ENCODE data around the gene CTSO.

Gene CTSO

DNA sequence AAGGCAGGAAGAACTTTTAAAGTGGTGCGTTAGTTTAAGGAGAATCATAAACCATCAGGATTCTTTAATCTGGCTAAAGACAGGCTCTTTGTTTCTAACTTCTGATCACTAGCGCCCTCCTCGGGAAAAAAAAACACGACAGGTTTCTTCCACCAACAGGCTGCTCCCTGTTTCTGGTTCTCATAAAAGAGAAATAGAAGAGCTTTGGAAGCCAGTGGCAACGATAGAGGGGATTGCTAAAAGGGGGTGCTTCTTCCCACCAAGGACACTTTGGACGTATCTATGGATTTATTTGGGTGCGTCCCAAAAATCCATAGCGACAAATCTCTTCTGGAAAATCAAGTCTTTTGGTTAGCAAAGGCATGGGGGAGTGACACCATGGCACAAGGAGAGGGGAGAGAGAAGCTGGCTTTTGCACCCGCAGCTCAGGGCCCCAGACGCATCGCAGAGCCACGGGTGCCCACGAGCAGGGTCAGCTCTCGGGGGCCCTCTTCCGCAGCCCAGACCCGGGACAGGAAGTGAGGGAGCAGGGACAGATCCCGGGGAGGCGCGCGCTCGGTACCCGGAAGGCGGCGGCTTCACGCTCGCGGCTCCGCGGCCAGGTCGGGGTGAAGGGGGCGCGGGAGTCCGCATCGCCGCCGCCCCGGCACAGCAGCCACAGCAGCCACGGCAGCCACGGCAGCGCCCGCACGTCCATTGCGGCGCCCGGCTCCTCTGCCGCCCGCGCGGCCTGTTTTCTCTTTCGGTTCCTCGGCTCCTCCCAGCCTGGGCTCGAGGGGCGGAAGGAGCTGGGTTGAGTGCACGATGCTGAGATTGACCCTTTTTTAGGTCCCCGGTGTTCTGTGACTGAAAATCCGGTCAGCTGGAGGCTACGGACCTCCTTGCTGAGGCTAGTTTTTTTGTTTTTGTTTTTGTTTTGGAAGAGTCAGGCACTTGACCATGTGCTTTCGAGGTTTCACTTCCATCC lies at the start of gene CTSO:
TSS of gene CTSO (minus strand) at position 716 of the 967 bp plus-strand sequence. CDS start at position 697, 19 bp downstream.
- DNase-seq (ENCODE audit: low read depth) = peak; percentile 61

GRCh38 chr4:156000491-156000890 lies 46.8 kb upstream of the CTSO start:
- no peak for DNase-seq (ENCODE audit: low read depth)

- no peak for DNase-seq (ENCODE audit: low read depth)
These were observed 46.1 kb upstream of the CTSO start for GRCh38 chr4:155999725-156000124.

- DNase-seq (ENCODE audit: low read depth) = no peak
These were observed 41.4 kb upstream of the CTSO start for GRCh38 chr4:155995069-155995468.

DNA sequence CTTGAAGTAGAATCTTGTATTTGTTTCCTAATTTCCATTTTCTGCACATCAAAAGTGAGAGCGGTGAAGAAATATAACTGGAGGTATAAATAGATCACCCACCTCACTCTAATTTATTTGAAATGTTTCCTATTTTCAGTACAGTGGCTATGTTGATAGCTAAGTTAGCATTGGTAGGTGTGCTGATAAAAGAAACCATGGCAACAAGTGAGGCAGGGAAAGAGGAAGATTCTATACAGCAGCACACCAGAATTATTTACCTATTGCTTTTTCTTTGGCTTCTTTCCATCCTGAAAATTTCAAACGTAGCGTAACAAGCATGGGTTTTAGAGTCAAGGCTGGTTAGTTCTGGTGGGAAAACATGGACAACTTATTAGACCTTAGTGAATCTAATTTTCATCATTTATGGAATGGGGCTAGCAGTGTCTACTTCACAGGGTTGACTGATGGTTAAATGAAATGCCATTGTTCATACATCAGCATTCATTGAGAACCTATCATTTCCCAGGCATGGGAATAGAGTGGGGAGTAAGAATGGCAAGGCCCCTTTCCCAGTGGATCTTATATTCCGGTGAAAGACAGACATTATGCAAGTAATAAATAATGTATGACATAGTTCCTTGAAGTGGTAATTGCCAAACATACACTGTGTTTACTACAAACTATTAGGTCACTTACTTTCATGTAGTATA lies 30.6 kb upstream of the CTSO start:
- no peak for DNase-seq (ENCODE audit: low read depth)

DNA sequence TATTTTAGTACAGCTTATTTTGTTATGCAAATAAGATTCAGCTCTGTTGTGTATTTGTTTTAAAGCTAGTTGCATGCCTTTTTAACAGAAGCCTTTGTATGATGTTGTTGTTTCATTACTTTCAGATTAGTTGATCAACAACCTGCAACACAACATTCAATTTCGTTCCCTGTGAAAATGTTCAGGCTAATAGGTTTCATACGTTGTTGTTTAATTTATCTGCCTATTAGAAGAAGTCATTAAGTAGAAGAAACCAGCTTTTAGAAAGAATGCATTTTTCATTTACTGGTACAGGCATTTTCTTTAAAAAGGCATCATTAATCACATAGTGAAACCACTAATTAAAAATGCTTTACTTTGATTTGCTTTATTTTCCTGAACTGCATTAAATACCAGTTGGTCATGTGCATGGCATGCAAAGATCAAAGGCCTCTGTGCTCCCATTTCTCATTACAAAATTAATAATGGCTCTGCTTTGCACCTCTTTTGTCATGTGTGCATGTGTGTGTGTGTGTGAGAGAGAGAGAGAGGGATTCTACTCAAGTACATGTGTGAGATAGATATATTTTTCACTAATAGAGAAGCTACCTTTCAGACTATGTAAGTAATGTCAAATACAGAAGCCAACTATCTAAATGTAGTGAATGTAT lies 29.2 kb upstream of the CTSO start:
- DNase-seq (ENCODE audit: low read depth) = no peak

- DNase-seq (ENCODE audit: low read depth) = no peak
These were observed 25.1 kb upstream of the CTSO start for GRCh38 chr4:155978810-155979209.

DNA sequence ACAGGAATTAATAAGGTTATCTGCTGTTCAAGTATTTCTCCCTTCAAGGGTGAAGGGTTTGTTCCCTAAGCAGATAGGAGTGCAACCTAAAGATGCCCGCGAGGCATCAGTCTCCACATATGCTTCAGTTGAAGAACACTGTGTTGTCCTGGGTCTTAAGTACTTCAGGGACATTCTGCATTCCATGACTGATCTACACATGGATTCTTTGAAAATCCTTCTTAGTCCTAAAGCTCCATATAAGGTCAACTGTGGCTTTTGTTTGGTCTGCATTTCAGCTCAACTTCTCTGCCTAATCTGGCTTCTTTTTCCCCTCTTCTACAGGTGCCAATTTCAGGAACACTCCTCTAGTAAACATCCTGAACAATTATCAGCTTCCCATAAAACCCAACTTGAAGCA lies 21.8 kb upstream of the CTSO start:
- DNase-seq (ENCODE audit: low read depth) = no peak

DNA sequence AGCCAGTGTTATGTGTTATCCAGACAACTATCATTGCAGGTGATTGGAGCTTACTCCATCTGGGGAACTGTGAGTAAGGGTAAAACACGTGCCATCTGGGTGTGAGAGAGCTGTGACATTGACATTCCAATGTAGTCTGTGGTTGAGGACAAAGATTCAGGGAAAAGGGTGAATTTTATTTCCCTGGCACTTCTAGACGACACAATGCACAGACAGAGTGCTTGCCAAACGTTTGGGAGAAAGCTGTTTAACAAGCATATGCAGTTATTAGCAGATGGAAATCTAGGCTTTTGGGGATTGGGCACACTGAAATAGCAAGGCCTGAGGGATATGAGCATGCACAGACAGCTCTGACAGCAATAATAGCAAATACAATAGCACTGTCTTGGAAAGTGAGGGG lies 21.3 kb upstream of the CTSO start:
- DNase-seq (ENCODE audit: low read depth) = no peak

- DNase-seq (ENCODE audit: low read depth) = no peak
These were observed 20.7 kb upstream of the CTSO start for GRCh38 chr4:155974476-155974749.

GRCh38 chr4:155973639-155974475 lies 20.2 kb upstream of the CTSO start:
- peak; percentile 47 for DNase-seq (ENCODE audit: low read depth)

GRCh38 chr4:155972098-155972497 lies 18.4 kb upstream of the CTSO start:
- DNase-seq (ENCODE audit: low read depth) = no peak

- DNase-seq (ENCODE audit: low read depth) = no peak
These were observed 13.2 kb upstream of the CTSO start for GRCh38 chr4:155966731-155967395.

DNA sequence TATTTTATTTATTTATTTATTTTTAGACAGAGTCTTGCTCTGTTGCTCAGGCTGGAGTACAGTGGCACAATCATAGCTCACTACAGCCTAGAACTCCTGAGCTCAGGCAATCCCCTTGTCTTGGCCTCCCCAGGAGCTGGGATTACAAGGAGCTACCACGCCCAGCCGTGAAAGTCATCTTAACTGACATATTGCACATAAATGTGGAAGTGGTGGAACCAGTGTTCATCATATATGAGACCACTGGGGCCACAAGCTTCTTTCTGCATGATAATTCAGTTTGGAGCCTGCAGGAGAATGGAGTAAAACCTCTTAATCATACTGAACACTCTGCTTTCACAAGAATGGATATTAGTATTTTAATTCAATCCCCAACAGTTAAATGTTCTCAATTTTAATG lies 12.5 kb upstream of the CTSO start:
- no peak for DNase-seq (ENCODE audit: low read depth)

DNA sequence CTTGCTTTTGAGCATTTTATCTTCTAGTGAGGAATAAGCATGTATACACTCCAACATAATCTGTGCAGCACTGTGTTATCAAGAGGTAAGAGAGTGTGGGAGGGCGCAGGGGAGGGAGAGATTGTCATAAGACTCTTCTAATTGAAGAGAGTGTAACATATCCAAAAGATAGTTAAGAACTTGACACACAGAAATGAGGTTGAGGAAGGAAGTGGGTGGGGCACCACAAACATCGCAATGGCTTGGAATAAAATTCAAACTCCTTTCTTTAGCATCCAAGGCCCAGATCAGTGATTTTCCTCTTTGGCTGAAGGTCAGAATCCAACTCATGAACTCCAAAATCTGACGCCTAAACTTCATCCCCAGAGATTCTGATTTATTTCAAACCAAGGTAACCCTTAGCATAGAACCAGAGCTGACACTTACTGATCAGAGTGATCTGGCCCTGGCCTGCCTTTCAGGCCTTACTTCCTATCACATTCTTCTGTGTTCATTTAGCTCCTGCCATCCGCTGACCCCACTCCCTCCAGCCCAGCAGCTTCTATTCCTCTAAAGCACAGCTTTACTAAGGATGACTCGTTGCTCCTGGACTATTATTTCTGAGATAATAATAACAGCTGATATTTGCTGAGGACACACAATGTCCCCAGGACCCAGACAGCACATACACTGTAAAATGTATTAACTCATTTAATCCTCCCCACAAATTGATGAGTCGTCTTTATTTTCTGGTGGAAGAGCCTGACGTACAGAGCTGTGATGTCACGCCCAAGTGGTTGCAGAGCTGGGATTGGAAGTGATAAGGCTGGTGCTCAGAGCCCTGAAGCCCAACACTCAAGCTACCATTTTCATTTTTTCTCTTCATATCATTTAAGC lies 10.6 kb upstream of the CTSO start:
- no peak for DNase-seq (ENCODE audit: low read depth)

DNA sequence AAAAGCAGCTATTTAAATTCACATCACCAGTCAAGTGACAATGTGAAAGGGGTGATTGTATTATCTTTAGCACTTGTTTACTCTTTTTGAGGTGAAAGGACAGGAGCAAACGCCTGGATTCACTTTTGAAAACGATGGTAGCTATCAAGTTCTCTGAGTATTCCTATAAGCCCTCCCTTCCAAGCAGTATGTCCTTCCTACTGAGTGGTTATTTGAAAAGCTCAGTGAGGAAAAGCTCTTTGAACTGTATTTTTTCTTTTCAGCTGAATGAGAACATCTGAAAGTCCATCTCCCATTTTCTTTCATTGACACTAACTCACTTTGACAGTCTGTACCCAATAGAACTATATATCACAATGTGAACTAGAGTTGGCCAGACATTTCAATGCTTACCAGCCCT lies 9.1 kb upstream of the CTSO start:
- DNase-seq (ENCODE audit: low read depth) = no peak

GRCh38 chr4:155961575-155961974 lies 7.9 kb upstream of the CTSO start:
- DNase-seq (ENCODE audit: low read depth) = no peak

- DNase-seq (ENCODE audit: low read depth) = no peak
These were observed 6.9 kb upstream of the CTSO start for GRCh38 chr4:155960522-155960921.

DNA sequence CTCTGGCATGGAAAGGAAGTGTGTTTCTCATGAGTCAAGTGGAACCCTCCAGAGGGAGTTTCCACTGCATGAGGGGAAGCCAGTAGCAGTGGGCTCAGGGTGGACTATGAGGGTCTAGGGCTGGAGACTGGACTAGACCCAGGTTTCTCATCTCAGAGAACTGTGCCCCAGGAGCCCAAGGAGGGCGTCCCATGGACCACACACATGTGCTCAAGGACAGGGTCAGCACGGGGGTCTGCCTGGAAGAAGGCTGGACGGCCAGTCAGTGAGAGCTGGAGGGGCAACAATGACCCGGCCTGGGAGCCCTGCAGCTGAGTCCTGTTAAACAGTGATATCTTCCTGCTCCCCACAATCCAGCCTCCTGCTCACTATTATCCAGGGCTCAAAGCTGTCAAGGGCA lies 5.8 kb upstream of the CTSO start:
- DNase-seq (ENCODE audit: low read depth) = no peak

- no peak for DNase-seq (ENCODE audit: low read depth)
These were observed 2.8 kb upstream of the CTSO start for GRCh38 chr4:155956461-155956860.

- DNase-seq (ENCODE audit: low read depth) = no peak
These were observed 1.3 kb upstream of the CTSO start for GRCh38 chr4:155954939-155955338.

Data from HS-27A (cell line).